ENCODE data around the gene CSRNP3. TPM values are rescaled to one million over a fixed set of nuclear protein-coding genes. Genes with fewer than 3 reads are reported as not detected.

Gene CSRNP3
- polyA plus RNA-seq, 2 of the 4 experiments (the other 2 are of a cell fraction), result 0.05 to 0.25 TPM

GRCh38 chr2:165529130-165529529, 59.6 kb downstream of the CSRNP3 start:
- H3K27ac ChIP-seq, result no peak overlapping the region
- no peaks in the 10 kb centered on the region for H3K4me1 ChIP-seq
- POLR2A ChIA-PET, result no interaction called here
- no peaks in the 10 kb centered on the region for H3K9me3 ChIP-seq
- TF ChIP-seq ESRRA (IDR thresholded peaks at IDR 0.05; ENCODE audit: borderline replicate concordance, low read length) (no peak), CEBPB (IDR thresholded peaks at IDR 0.05) (no peak), TP53 (CRISPR knock-in tag; IDR thresholded peaks at IDR 0.05) (no peak), HOXB13 (CRISPR knock-in tag; IDR thresholded peaks at IDR 0.05; ENCODE audit: low read depth) (no peak), JUN (IDR thresholded peaks at IDR 0.05) (no peak), MAX (IDR thresholded peaks at IDR 0.05) (no peak), FOSB (CRISPR knock-in tag; IDR thresholded peaks at IDR 0.05) (no peak), RFX5 (IDR thresholded peaks at IDR 0.05) (no peak), JUNB (IDR thresholded peaks at IDR 0.05) (no peak), CBX2 (IDR thresholded peaks at IDR 0.05; ENCODE audit: borderline replicate concordance, low read depth) (no peak), HOXB5 (CRISPR knock-in tag; IDR thresholded peaks at IDR 0.05) (no peak), ZC3H11A (IDR thresholded peaks at IDR 0.05) (no peak)
- TF ChIP-seq, protein P1, sequence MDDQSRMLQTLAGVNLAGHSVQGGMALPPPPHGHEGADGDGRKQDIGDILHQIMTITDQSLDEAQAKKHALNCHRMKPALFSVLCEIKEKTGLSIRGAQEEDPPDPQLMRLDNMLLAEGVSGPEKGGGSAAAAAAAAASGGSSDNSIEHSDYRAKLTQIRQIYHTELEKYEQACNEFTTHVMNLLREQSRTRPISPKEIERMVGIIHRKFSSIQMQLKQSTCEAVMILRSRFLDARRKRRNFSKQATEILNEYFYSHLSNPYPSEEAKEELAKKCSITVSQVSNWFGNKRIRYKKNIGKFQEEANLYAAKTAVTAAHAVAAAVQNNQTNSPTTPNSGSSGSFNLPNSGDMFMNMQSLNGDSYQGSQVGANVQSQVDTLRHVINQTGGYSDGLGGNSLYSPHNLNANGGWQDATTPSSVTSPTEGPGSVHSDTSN (IDR thresholded peaks at IDR 0.05), result no peak
- FAIRE-seq, result no peak
- no peak for ATAC-seq
- no peak overlapping the region for H3K4me2 ChIP-seq
- no peak for DNase-seq (ENCODE audit: low read depth in 1 of 2, low spot score in 1 of 2)
- WGBS (ENCODE audit: missing lambda C conversion rate), result 0% methylated on average over 3 of the region's 3 CpGs
- H3K4me3 ChIP-seq, result no peak overlapping the region
- CTCF ChIA-PET, result no interaction called here

DNA sequence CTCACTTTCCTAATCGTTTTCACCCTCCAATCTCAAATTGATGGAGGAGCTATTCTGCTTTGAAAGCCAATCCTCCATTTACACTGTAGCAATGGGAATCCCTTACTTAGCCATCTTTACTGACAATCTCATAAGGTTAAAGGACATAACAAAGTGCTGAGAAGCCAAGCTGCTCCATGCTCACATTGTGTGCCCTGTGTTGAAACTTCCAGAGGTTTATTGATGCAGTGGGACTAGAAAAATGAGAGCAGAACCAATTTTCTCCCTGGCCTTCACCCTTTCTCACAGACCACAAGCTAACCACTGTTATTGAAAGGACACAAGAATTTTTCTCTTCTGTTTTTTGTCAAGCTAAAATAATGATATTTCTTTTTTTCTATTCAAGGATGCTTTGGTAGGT, 63.8 kb downstream of the CSRNP3 start:
- H3K27ac ChIP-seq, result no peak overlapping the region
- ATAC-seq (no peak), DNase-seq (ENCODE audit: low read depth in 1 of 2, low spot score in 1 of 2) (no peak), FAIRE-seq (no peak)
- no peaks in the 10 kb centered on the region for H3K4me1 ChIP-seq
- no peak overlapping the region for H3K4me2 ChIP-seq
- H3K4me3 ChIP-seq, result no peak overlapping the region
- ChIA-PET CTCF (no interaction called here), POLR2A (no interaction called here)
- WGBS (ENCODE audit: missing lambda C conversion rate), result 8% methylated on average over 1 of the region's 1 CpG
- TF ChIP-seq USF2 (IDR thresholded peaks at IDR 0.05), result no peak
- TF ChIP-seq NR3C1 (IDR thresholded peaks at IDR 0.05), result no peak
- no peak for TF ChIP-seq TFCP2L1 (CRISPR knock-in tag; IDR thresholded peaks at IDR 0.05)
- TF ChIP-seq MAZ (IDR thresholded peaks at IDR 0.05; ENCODE audit: borderline replicate concordance, low read depth, low read length), result no peak
- no peak for TF ChIP-seq FOSB (CRISPR knock-in tag; IDR thresholded peaks at IDR 0.05)
- TF ChIP-seq HOXB5 (CRISPR knock-in tag; IDR thresholded peaks at IDR 0.05), result no peak
- no peak for TF ChIP-seq JUNB (IDR thresholded peaks at IDR 0.05)
- no peak for TF ChIP-seq KDM1A (IDR thresholded peaks at IDR 0.05; ENCODE audit: low read depth)
- no peak for TF ChIP-seq EP300 (IDR thresholded peaks at IDR 0.05)
- no peak for TF ChIP-seq JUN (IDR thresholded peaks at IDR 0.05)
- H3K9me3 ChIP-seq, result no peaks in the 10 kb centered on the region

DNA sequence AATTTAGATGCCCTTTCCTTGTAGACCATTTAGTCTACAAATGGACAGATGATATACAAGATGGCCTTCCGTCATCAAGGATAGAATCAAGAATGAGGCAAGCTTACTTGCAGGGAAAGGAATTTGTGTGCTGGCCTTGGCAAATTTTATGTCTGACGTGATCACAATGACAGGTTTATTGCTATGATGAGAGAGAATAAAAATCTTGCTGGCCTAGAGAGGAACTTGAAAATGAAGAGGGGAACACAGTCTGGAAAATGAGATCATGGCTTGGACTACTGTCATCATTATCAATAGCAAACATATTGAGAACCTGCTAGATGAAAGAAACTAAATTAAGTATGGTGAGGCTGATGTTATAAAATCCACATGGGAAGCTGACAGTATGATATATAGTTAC, 66.0 kb downstream of the CSRNP3 start:
- Histone ChIP-seq H3K9me3 (no peaks in the 10 kb centered on the region), H3K4me3 (no peak overlapping the region), H3K27ac (no peak overlapping the region), H3K4me2 (no peak overlapping the region), H3K4me1 (no peaks in the 10 kb centered on the region)
- DNase-seq (ENCODE audit: low read depth in 1 of 2, low spot score in 1 of 2) (no peak), ATAC-seq (no peak), FAIRE-seq (no peak)
- TF ChIP-seq CHD4 (IDR thresholded peaks at IDR 0.05; ENCODE audit: borderline replicate concordance) (no peak), RFX5 (IDR thresholded peaks at IDR 0.05) (no peak), JUN (IDR thresholded peaks at IDR 0.05) (no peak), HEYL (CRISPR knock-in tag; IDR thresholded peaks at IDR 0.05) (no peak), JUNB (IDR thresholded peaks at IDR 0.05) (no peak), EP300 (IDR thresholded peaks at IDR 0.05) (no peak), PHF8 (IDR thresholded peaks at IDR 0.05; ENCODE audit: borderline replicate concordance, low read depth) (no peak), ZSCAN20 (CRISPR knock-in tag; IDR thresholded peaks at IDR 0.05) (no peak), HOXB13 (CRISPR knock-in tag; IDR thresholded peaks at IDR 0.05; ENCODE audit: low read depth) (no peak), SMC3 (IDR thresholded peaks at IDR 0.05) (no peak), ATOH8 (CRISPR knock-in tag; IDR thresholded peaks at IDR 0.05; ENCODE audit: low read depth) (no peak), ZC3H11A (IDR thresholded peaks at IDR 0.05) (no peak), NFE2L2 (conservative IDR thresholded peaks at IDR 0.05; ENCODE audit: low read length) (no peak), MAZ (IDR thresholded peaks at IDR 0.05; ENCODE audit: borderline replicate concordance, low read depth, low read length) (no peak), POLR2A (IDR thresholded peaks at IDR 0.05; ENCODE audit: low read length) (no peak)
- TF ChIP-seq, protein P2, sequence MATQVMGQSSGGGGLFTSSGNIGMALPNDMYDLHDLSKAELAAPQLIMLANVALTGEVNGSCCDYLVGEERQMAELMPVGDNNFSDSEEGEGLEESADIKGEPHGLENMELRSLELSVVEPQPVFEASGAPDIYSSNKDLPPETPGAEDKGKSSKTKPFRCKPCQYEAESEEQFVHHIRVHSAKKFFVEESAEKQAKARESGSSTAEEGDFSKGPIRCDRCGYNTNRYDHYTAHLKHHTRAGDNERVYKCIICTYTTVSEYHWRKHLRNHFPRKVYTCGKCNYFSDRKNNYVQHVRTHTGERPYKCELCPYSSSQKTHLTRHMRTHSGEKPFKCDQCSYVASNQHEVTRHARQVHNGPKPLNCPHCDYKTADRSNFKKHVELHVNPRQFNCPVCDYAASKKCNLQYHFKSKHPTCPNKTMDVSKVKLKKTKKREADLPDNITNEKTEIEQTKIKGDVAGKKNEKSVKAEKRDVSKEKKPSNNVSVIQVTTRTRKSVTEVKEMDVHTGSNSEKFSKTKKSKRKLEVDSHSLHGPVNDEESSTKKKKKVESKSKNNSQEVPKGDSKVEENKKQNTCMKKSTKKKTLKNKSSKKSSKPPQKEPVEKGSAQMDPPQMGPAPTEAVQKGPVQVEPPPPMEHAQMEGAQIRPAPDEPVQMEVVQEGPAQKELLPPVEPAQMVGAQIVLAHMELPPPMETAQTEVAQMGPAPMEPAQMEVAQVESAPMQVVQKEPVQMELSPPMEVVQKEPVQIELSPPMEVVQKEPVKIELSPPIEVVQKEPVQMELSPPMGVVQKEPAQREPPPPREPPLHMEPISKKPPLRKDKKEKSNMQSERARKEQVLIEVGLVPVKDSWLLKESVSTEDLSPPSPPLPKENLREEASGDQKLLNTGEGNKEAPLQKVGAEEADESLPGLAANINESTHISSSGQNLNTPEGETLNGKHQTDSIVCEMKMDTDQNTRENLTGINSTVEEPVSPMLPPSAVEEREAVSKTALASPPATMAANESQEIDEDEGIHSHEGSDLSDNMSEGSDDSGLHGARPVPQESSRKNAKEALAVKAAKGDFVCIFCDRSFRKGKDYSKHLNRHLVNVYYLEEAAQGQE (IDR thresholded peaks at IDR 0.05), result no peak
- ChIA-PET POLR2A (no interaction called here), CTCF (no interaction called here)
- 45% methylated on average over 2 of the region's 2 CpGs for WGBS (ENCODE audit: missing lambda C conversion rate)
